ENCODE results near the gene OR13D1. TPM values are rescaled to one million over a fixed set of nuclear protein-coding genes. Genes with fewer than 3 reads are reported as not detected.

OR13D1 gene
- total and polyA plus RNA-seq, 10 of the 15 experiments (the other 5 are each of a cell fraction or from before 2014, with no cell fraction given): not detected

Other genes starting within 250 kb of the OR13D1 start
Only the 7 nearest of the 10 such genes appear.
- gene OR13C3, start 157.7 kb upstream of the OR13D1 start, total RNA-seq (2014; rRNA removed): not detected in 2 replicates
- gene OR13C3, start 157.7 kb upstream of the OR13D1 start, total RNA-seq (2014; rRNA removed; fragmentation: Illumina TruSeq; extraction: Trizol): not detected in 2 replicates
- gene OR13C3, start 157.7 kb upstream of the OR13D1 start, total RNA-seq (2021): not detected in 2 replicates
- 0.87 and 1.1 TPM in 2 replicates for gene OR13C3, start 157.7 kb upstream of the OR13D1 start, polyA plus RNA-seq (2011; rRNA removed)
- gene OR13C3, start 157.7 kb upstream of the OR13D1 start, polyA plus RNA-seq (2014; fragmentation: Illumina TruSeq; extraction: Trizol): not detected in 2 replicates
- gene OR13C3, start 157.7 kb upstream of the OR13D1 start, polyA plus RNA-seq (2014; fragmentation: Nextera tagmentation; extraction: Ambion mirVana): not detected
- not detected in 2 replicates for gene OR13C3, start 157.7 kb upstream of the OR13D1 start, polyA plus RNA-seq (2014; rRNA removed)
- not detected for gene OR13C3, start 157.7 kb upstream of the OR13D1 start, polyA plus RNA-seq (2016; fragmentation: Nextera tagmentation; extraction: Ambion mirVana)
- not detected in 2 replicates for gene OR13C8, start 125.3 kb upstream of the OR13D1 start, total RNA-seq (2014; rRNA removed)
- gene OR13C8, start 125.3 kb upstream of the OR13D1 start, total RNA-seq (2014; rRNA removed; fragmentation: Illumina TruSeq; extraction: Trizol): not detected in 2 replicates
- not detected in 2 replicates for gene OR13C8, start 125.3 kb upstream of the OR13D1 start, total RNA-seq (2021)
- gene OR13C8, start 125.3 kb upstream of the OR13D1 start, polyA plus RNA-seq (2011; rRNA removed): not detected in 2 replicates
- not detected in 2 replicates for gene OR13C8, start 125.3 kb upstream of the OR13D1 start, polyA plus RNA-seq (2014; fragmentation: Illumina TruSeq; extraction: Trizol)
- gene OR13C8, start 125.3 kb upstream of the OR13D1 start, polyA plus RNA-seq (2014; fragmentation: Nextera tagmentation; extraction: Ambion mirVana): not detected
- not detected in 2 replicates for gene OR13C8, start 125.3 kb upstream of the OR13D1 start, polyA plus RNA-seq (2014; rRNA removed)
- gene OR13C8, start 125.3 kb upstream of the OR13D1 start, polyA plus RNA-seq (2016; fragmentation: Nextera tagmentation; extraction: Ambion mirVana): not detected
- not detected in 2 replicates for gene OR13C5, start 95.1 kb upstream of the OR13D1 start, total RNA-seq (2014; rRNA removed)
- not detected in 2 replicates for gene OR13C5, start 95.1 kb upstream of the OR13D1 start, total RNA-seq (2014; rRNA removed; fragmentation: Illumina TruSeq; extraction: Trizol)
- not detected in 2 replicates for gene OR13C5, start 95.1 kb upstream of the OR13D1 start, total RNA-seq (2021)
- 0.52 and 0.58 TPM in 2 replicates for gene OR13C5, start 95.1 kb upstream of the OR13D1 start, polyA plus RNA-seq (2011; rRNA removed)
- not detected in 2 replicates for gene OR13C5, start 95.1 kb upstream of the OR13D1 start, polyA plus RNA-seq (2014; fragmentation: Illumina TruSeq; extraction: Trizol)
- not detected for gene OR13C5, start 95.1 kb upstream of the OR13D1 start, polyA plus RNA-seq (2014; fragmentation: Nextera tagmentation; extraction: Ambion mirVana)
- not detected in 2 replicates for gene OR13C5, start 95.1 kb upstream of the OR13D1 start, polyA plus RNA-seq (2014; rRNA removed)
- not detected for gene OR13C5, start 95.1 kb upstream of the OR13D1 start, polyA plus RNA-seq (2016; fragmentation: Nextera tagmentation; extraction: Ambion mirVana)
- not detected in 2 replicates for gene OR13C2, start 88.9 kb upstream of the OR13D1 start, total RNA-seq (2014; rRNA removed)
- not detected in 2 replicates for gene OR13C2, start 88.9 kb upstream of the OR13D1 start, total RNA-seq (2014; rRNA removed; fragmentation: Illumina TruSeq; extraction: Trizol)
- not detected in 2 replicates for gene OR13C2, start 88.9 kb upstream of the OR13D1 start, total RNA-seq (2021)
- gene OR13C2, start 88.9 kb upstream of the OR13D1 start, polyA plus RNA-seq (2011; rRNA removed): 0.11 TPM in 1 of 2 replicates, not detected in the other
- gene OR13C2, start 88.9 kb upstream of the OR13D1 start, polyA plus RNA-seq (2014; fragmentation: Illumina TruSeq; extraction: Trizol): not detected in 2 replicates
- gene OR13C2, start 88.9 kb upstream of the OR13D1 start, polyA plus RNA-seq (2014; fragmentation: Nextera tagmentation; extraction: Ambion mirVana): not detected
- gene OR13C2, start 88.9 kb upstream of the OR13D1 start, polyA plus RNA-seq (2014; rRNA removed): not detected in 2 replicates
- gene OR13C2, start 88.9 kb upstream of the OR13D1 start, polyA plus RNA-seq (2016; fragmentation: Nextera tagmentation; extraction: Ambion mirVana): not detected
- gene OR13C9, start 76.3 kb upstream of the OR13D1 start, total RNA-seq (2014; rRNA removed): not detected in 2 replicates
- gene OR13C9, start 76.3 kb upstream of the OR13D1 start, total RNA-seq (2014; rRNA removed; fragmentation: Illumina TruSeq; extraction: Trizol): not detected in 2 replicates
- gene OR13C9, start 76.3 kb upstream of the OR13D1 start, total RNA-seq (2021): not detected in 2 replicates
- gene OR13C9, start 76.3 kb upstream of the OR13D1 start, polyA plus RNA-seq (2011; rRNA removed): not detected in 2 replicates
- gene OR13C9, start 76.3 kb upstream of the OR13D1 start, polyA plus RNA-seq (2014; fragmentation: Illumina TruSeq; extraction: Trizol): not detected in 2 replicates
- not detected for gene OR13C9, start 76.3 kb upstream of the OR13D1 start, polyA plus RNA-seq (2014; fragmentation: Nextera tagmentation; extraction: Ambion mirVana)
- not detected in 2 replicates for gene OR13C9, start 76.3 kb upstream of the OR13D1 start, polyA plus RNA-seq (2014; rRNA removed)
- not detected for gene OR13C9, start 76.3 kb upstream of the OR13D1 start, polyA plus RNA-seq (2016; fragmentation: Nextera tagmentation; extraction: Ambion mirVana)
- 26.3 and 30.0 TPM in 2 replicates for gene NIPSNAP3A, start 53.2 kb downstream of the OR13D1 start, total RNA-seq (2014; rRNA removed)
- gene NIPSNAP3A, start 53.2 kb downstream of the OR13D1 start, total RNA-seq (2014; rRNA removed; fragmentation: Illumina TruSeq; extraction: Trizol): 21.0 and 24.3 TPM in 2 replicates
- 19.1 and 19.5 TPM in 2 replicates for gene NIPSNAP3A, start 53.2 kb downstream of the OR13D1 start, total RNA-seq (2021)
- gene NIPSNAP3A, start 53.2 kb downstream of the OR13D1 start, polyA plus RNA-seq (2011; rRNA removed): 41.7 and 56.7 TPM in 2 replicates
- 21.3 and 25.6 TPM in 2 replicates for gene NIPSNAP3A, start 53.2 kb downstream of the OR13D1 start, polyA plus RNA-seq (2014; fragmentation: Illumina TruSeq; extraction: Trizol)
- 10 to 100 TPM; 60.9 to 87.2 TPM for gene NIPSNAP3A, start 53.2 kb downstream of the OR13D1 start, polyA plus RNA-seq (2014; fragmentation: Nextera tagmentation; extraction: Ambion mirVana)
- 17.1 and 25.6 TPM in 2 replicates for gene NIPSNAP3A, start 53.2 kb downstream of the OR13D1 start, polyA plus RNA-seq (2014; rRNA removed)
- 10 to 100 TPM; 43.7 to 45.3 TPM for gene NIPSNAP3A, start 53.2 kb downstream of the OR13D1 start, polyA plus RNA-seq (2016; fragmentation: Nextera tagmentation; extraction: Ambion mirVana)
- gene NIPSNAP3B, start 69.6 kb downstream of the OR13D1 start, total RNA-seq (2014; rRNA removed): 3.1 and 5.3 TPM in 2 replicates
- 3.6 and 4.5 TPM in 2 replicates for gene NIPSNAP3B, start 69.6 kb downstream of the OR13D1 start, total RNA-seq (2014; rRNA removed; fragmentation: Illumina TruSeq; extraction: Trizol)
- gene NIPSNAP3B, start 69.6 kb downstream of the OR13D1 start, total RNA-seq (2021): 4.6 and 4.7 TPM in 2 replicates
- 4.3 and 6.6 TPM in 2 replicates for gene NIPSNAP3B, start 69.6 kb downstream of the OR13D1 start, polyA plus RNA-seq (2011; rRNA removed)
- gene NIPSNAP3B, start 69.6 kb downstream of the OR13D1 start, polyA plus RNA-seq (2014; fragmentation: Illumina TruSeq; extraction: Trizol): 3.8 and 7.6 TPM in 2 replicates
- gene NIPSNAP3B, start 69.6 kb downstream of the OR13D1 start, polyA plus RNA-seq (2014; fragmentation: Nextera tagmentation; extraction: Ambion mirVana): 1 to 10 TPM; 4.9 to 6.9 TPM
- gene NIPSNAP3B, start 69.6 kb downstream of the OR13D1 start, polyA plus RNA-seq (2014; rRNA removed): 2.8 and 4.2 TPM in 2 replicates
- gene NIPSNAP3B, start 69.6 kb downstream of the OR13D1 start, polyA plus RNA-seq (2016; fragmentation: Nextera tagmentation; extraction: Ambion mirVana): 1 to 10 TPM; 4.3 to 5.2 TPM